HG02870 (cell line): ENCODE results near the gene FNDC3A.
"Not testable (repeated sequence)": the region's sequence is repeated elsewhere in the genome, so short reads cannot be mapped to it uniquely, and the experiment has no call there.

Source experiments
- ATAC-seq: cut with Tn5 transposase; IDR thresholded peaks from one replicate; pipeline ENCODE4 v1.9.1; 2021; ENCODE audit warnings: mild to moderate bottlenecking, moderate library complexity; ENCODE audit not compliant: unreplicated experiment

Gene FNDC3A

DNA sequence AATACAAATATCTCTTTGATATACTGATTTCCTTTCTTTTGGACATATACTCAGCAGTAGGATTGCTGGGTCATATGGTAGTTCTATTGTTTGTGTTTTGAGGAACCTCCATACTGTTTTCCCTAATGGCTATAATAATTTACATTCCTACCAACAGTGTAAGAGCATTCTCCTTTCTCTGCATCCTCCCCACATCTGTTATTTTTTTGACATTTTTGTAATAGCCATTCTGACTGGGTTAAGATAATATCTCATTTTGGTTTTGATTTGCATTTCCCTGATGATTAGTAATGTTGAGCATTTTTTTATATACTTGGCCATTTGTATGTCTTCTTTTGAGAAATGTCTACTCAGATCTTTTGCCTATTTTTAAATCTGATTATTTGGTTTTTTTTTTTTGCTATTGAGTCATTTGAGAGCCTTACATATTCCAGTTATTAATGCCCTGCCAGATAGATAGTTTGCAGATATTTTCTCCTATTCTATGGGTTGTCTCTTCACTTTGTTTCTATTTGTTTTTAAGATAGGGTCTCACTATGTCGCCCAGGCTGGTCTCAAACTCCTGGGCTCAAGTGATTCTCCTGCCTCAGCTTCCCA lies 95.7 kb downstream of the FNDC3A start:
- no peak for ATAC-seq

DNA sequence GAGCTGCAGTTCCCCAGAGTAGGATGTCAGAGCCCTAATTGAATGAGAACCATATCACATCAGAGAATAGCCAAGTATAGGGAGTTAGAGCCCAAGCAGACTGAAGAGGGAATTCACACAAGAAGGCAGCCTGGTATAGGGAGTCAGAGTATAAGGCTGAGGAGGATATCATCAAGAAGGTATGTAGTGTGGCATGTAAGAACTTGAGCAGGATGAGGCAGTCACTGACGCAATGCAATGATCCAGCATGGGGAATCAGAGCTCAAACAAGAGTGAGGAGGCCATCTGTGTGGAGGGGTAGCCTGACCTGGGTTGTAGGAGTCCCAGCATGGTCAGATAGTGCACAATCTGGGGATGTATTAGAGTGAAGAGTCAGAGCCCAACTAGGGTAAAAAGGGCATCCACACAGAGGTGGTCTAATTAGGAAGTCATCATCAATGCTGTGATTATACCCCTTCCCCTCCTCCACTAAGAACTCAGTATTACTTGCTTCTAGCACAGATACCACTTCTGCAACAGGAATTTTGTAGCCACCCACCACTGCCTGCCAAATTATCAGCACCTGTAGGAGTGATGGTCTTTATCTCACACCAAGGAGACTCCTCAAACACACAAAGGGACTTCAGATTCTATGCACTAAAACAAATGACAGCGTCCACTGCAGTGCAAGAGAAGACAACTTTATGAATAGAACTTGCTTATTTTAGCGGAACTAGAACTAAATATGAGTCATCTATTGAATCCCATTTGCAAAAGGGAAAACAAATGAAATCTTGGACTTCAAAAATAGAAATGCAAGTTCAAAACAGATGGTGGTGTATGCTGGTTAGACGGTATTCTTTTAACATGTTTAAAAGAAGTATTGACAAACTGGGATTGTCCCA lies 107.2 kb downstream of the FNDC3A start:
- ATAC-seq: peak; percentile 81

DNA sequence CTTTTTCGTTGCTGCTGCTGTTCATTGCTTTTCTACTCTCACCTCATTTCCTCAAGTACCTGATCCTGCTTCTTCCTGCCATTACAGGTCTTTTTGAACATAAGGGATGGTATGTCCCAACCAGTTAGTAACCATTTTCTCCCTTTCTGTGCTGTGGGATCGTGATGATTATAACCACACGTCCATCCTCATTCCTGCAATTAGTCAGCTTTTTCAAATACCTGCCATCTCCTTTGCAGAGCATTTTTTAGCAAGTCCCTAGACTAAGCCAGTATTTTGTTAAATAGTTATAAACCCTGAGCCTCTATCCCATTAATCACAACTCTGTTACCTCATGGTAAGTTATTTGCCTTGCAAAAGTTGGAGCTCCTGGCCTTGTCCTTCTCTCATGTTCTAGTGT lies 109.2 kb downstream of the FNDC3A start:
- no peak for ATAC-seq

DNA sequence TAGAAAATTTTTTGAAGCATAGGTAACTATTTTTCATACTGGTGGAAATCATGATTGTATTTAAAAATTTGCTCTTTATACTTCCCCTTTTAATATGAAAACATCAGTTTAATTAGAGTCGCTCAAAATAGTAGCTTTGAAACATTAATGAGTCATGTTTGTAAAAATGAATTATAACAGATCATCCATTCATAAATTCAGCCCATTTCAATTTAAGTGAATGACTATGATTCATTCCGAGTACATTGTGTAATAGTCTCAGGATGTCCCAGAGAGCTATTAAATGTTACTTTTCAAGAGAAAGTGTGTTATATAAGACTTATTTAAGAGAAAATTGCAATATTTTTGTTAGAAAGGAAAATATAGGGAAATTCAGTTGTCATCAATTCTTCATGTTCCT lies 111.0 kb downstream of the FNDC3A start:
- ATAC-seq: no peak

GRCh38 chr13:49093376-49093775 lies 117.7 kb downstream of the FNDC3A start:
- ATAC-seq: no peak

- no peak for ATAC-seq
Measured at GRCh38 chr13:49097374-49097773, 121.7 kb downstream of the FNDC3A start.

GRCh38 chr13:49098198-49098597 lies 122.5 kb downstream of the FNDC3A start:
- ATAC-seq: no peak

DNA sequence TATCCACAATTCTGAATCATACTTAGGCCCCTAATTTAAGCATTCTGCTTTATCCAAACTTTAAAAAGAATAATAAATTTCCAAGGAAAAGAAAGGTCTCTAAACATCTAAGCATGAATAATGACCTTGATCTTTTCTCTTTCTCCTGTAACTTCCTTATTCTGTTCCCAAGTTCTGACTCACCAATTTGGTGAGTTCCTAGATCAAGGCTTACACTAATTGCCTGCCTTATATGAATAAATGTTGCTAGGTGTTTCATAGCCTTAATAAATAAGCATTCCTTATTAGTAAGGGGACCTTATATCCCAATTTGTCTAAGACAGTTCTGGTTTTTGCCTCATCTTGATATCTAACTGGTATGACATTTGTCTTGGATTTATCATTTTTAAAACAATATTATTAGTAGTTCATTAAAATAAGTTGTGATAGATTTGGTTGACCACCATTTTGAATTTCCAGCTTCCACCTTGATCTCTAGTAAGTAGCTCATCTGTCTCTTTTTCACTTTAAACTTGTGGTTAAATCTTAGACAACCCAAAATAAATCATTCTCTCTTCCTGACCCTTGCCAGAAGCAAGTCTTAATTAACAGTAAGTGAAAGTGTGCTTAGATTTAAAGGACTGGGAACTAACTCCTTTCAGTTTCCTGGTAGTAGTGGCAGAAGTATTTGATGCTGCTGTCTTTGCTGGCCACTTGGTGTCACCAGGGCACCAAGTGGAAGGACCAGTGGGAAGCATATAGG lies 123.2 kb downstream of the FNDC3A start:
- no peak for ATAC-seq

- ATAC-seq: no peak
Measured at GRCh38 chr13:49099513-49099877, 123.8 kb downstream of the FNDC3A start.

- no peak for ATAC-seq
Measured at GRCh38 chr13:49100637-49101570, 125.2 kb downstream of the FNDC3A start.

DNA sequence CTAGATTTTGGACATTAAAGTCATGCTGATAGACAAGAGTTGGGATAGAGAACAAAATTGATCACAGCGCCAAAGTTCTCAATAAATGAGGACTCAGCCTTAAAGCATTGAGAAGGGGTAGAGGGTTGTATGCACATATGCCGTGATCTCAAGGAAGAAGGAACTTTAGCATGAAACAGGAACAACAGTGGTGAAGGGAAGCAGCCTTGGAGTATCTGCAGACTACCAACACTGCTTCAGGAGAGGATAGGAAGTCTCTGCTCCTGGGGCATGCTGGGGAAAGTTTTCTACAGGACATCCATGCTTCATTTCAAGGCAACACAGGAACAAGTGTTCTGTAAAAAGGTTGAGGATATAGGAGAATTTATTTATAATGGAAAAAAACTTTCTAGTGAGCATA lies 132.5 kb downstream of the FNDC3A start:
- ATAC-seq: no peak

- ATAC-seq: peak; percentile 54
Measured at GRCh38 chr13:49110122-49110912, 134.6 kb downstream of the FNDC3A start.

- ATAC-seq: no peak
Measured at GRCh38 chr13:49110913-49111170, 135.1 kb downstream of the FNDC3A start.

GRCh38 chr13:49112782-49113525 lies 137.2 kb downstream of the FNDC3A start:
- no peak for ATAC-seq

GRCh38 chr13:49113526-49114286 lies 138.0 kb downstream of the FNDC3A start:
- no peak for ATAC-seq

DNA sequence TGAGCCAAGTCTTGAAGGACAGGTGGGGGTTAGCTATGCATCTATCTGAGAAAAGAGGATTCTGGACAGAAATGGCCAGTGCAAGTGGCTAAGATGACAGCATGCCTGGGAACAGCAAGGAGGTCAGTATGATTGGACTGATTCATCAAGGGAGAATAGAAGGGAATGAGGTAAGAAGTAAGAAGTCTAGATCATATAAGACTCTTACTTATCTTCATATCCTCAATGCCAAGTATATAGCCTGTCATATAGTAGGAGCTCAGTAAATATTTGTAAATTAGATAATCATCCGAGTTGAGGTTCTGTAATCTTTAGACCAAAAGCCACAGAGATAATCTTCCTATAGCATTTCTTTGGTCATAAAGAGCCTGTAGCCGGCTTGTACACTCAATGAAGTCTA lies 141.2 kb downstream of the FNDC3A start:
- ATAC-seq: no peak

- not testable (repeated sequence) for ATAC-seq
Measured at GRCh38 chr13:49118455-49118854, 142.7 kb downstream of the FNDC3A start.

DNA sequence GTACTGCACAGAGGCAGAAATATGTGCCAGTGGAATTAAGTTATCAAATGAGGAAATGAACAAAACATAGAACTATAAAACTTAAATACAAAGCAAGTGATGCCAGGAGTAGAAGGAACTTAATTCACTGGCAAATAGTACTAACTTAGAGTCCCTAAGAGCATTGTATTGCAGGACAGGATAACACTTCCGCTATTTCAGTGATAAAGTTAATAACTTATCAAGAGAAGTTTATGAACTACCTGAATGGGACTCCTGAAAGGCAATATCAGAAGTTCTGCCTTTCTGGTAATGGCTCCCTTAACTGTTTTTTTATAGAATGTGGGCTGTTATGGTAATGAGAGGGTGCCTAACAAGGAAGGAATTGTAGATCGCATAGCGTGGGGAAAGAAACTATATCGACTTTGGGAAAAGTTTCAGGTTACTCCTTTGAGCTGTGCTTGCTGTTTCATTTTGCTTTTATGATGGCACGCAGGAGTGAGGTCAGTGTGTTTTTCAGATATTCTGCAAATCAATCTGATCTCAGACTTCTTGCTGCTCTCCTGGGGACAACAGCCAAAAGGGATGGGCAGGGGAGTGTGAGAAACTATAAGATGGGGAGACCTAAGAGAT lies 149.1 kb downstream of the FNDC3A start:
- ATAC-seq: no peak
